SK-N-SH (cell line): ENCODE results near the gene SLC24A3.

Source experiments
- CHD2 ChIP-seq: fragments of 150-350 bp; IDR thresholded peaks from 2 replicates; pipeline ENCODE4 v1.6.1; 2018; ENCODE audit warnings: low read length; ENCODE audit not compliant: partially characterized antibody
- CTCF ChIP-seq: fragments of 200-600 bp; sonication (generic); IDR thresholded peaks from 2 replicates; pipeline ENCODE4 v1.6.1; 2017; ENCODE audit warnings: antibody characterized with exemption, mild to moderate bottlenecking, moderate library complexity
- EP300 ChIP-seq, 2 experiments: IDR thresholded peaks; 2 replicates each; pipeline versions ENCODE4 v1.4.0 to v1.6.1; 2012; ENCODE audit warnings: borderline replicate concordance in 1 of 2, low read depth in 1 of 2, low read length in 1 of 2
- GATA2 ChIP-seq: sonication (generic); formaldehyde crosslinking; IDR thresholded peaks from 2 replicates; pipeline ENCODE4 v1.5.0; 2020; ENCODE audit warnings: mild to moderate bottlenecking, missing genetic modification reagents
- IRF3 ChIP-seq: fragments of 150-350 bp; IDR thresholded peaks from 2 replicates; pipeline ENCODE4 v1.6.1; 2016; ENCODE audit warnings: mild to moderate bottlenecking, low read depth, low read length
- NFIC ChIP-seq: IDR thresholded peaks from 2 replicates; pipeline ENCODE4 v1.4.0; 2012; ENCODE audit warnings: borderline replicate concordance
- NRF1 ChIP-seq: IDR thresholded peaks from 2 replicates; pipeline ENCODE4 v1.6.1; 2012; ENCODE audit warnings: low read depth, mild to moderate bottlenecking, low read length
- POLR2AphosphoS5 ChIP-seq: IDR thresholded peaks from 2 replicates; pipeline ENCODE4 v1.6.1; 2012; ENCODE audit warnings: low read depth, low read length
- RAD21 ChIP-seq: IDR thresholded peaks from 2 replicates; pipeline ENCODE4 v1.6.1; 2012; ENCODE audit warnings: mild to moderate bottlenecking, low read length
- SMC3 ChIP-seq: IDR thresholded peaks from 2 replicates; pipeline ENCODE4 v1.6.1; 2012; ENCODE audit warnings: low read depth, low read length, improper control_type of control experiment
- TAF1 ChIP-seq: IDR thresholded peaks from 2 replicates; pipeline ENCODE4 v1.6.1; 2012; ENCODE audit warnings: low read depth, mild to moderate bottlenecking, low read length, moderate library complexity, borderline replicate concordance
- TCF12 ChIP-seq: IDR thresholded peaks from 2 replicates; pipeline ENCODE4 v1.4.0; 2012
- TEAD4 ChIP-seq: IDR thresholded peaks from 2 replicates; pipeline ENCODE4 v1.4.0; 2012; ENCODE audit warnings: mild to moderate bottlenecking, borderline replicate concordance; ENCODE audit not compliant: insufficient read depth
- YY1 ChIP-seq: IDR thresholded peaks from 2 replicates; pipeline ENCODE4 v1.4.0; 2012; ENCODE audit warnings: low read depth, mild to moderate bottlenecking

DNA sequence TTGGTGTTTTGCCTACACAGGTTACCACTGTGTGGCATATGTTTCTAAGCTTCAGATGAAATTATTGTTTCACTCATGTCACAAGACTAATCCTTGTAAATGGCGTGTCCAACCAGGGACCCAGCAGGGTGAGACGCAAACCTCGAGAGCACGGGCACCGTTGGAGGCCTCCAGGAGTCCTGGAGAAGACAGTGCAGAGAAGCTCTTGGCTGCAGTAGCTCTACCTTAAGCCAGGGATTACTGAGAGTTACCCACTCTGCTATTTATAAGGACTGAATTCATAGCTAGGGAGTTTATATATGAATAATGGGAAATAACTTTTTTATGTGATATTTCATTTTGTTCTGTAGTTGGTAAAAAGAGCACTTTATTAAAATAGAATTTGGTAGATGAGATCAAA, 137.4 kb downstream of the SLC24A3 start:
- TF ChIP-seq CTCF: no peak
- TF ChIP-seq RAD21: no peak
- no peak for TF ChIP-seq TAF1
- TF ChIP-seq YY1: no peak
- no peak for TF ChIP-seq CHD2
- no peak for TF ChIP-seq POLR2AphosphoS5
- TF ChIP-seq GATA2 (CRISPR knock-in tag): no peak
- TF ChIP-seq TCF12: no peak
- TF ChIP-seq IRF3: no peak
- no peak for TF ChIP-seq EP300 (IDR thresholded peaks at IDR 0.05; ENCODE audit: borderline replicate concordance in 1 of 2, low read depth in 1 of 2, low read length in 1 of 2)
- TF ChIP-seq NFIC: no peak
- no peak for TF ChIP-seq SMC3
- no peak for TF ChIP-seq TEAD4
- no peak for TF ChIP-seq NRF1
